ENCODE results near the gene ADSS1.

GRCh38 chr14:104702106-104702505 lies 21.9 kb upstream of the ADSS1 start:
- TF ChIP-seq CTCF (IDR thresholded peaks at IDR 0.05) = no peak
- TF ChIP-seq POLR2A (IDR thresholded peaks at IDR 0.05) = no peak
- no peak for TF ChIP-seq POLR2AphosphoS5 (IDR thresholded peaks at IDR 0.05)
